ENCODE measurements around the gene SERF2.
"Not testable (repeated sequence)": the region's sequence is repeated elsewhere in the genome, so short reads cannot be mapped to it uniquely, and the experiment has no call there.

GRCh38 chr15:43802676-43803075 is 10.6 kb downstream of the SERF2 start:
- not testable (repeated sequence) for TF ChIP-seq POLR2A, CTCF (IDR thresholded peaks at IDR 0.05)

Data from testis (tissue), 2 donors.